ENCODE measurements around the gene LRRC17. TPM values are rescaled to one million over a fixed set of nuclear protein-coding genes. Genes with fewer than 3 reads are reported as not detected.

LRRC17 gene
- total RNA-seq, 6 experiments from 2014 or later, result 4.2 to 48.2 (median 4.8) TPM

DNA sequence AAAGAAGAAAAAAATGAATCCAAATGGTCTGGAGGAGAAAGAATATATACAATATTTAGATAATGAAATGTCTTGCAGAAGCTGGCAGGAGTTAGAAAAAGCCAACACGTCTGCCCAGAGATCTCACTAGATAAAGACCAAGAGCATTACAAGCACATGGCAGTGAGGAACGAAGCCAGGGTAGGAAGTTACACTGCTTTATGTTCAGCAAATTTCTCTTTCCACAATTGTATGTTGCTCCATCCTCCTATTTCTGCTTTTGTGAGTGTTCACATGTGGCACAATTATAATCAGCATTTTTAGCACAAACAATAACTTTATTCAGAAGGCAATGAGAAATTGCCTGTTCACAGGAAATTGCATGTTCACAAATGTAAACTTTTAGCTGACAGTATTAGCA lies 53.7 kb downstream of the LRRC17 start:
- TF ChIP-seq, protein P1, sequence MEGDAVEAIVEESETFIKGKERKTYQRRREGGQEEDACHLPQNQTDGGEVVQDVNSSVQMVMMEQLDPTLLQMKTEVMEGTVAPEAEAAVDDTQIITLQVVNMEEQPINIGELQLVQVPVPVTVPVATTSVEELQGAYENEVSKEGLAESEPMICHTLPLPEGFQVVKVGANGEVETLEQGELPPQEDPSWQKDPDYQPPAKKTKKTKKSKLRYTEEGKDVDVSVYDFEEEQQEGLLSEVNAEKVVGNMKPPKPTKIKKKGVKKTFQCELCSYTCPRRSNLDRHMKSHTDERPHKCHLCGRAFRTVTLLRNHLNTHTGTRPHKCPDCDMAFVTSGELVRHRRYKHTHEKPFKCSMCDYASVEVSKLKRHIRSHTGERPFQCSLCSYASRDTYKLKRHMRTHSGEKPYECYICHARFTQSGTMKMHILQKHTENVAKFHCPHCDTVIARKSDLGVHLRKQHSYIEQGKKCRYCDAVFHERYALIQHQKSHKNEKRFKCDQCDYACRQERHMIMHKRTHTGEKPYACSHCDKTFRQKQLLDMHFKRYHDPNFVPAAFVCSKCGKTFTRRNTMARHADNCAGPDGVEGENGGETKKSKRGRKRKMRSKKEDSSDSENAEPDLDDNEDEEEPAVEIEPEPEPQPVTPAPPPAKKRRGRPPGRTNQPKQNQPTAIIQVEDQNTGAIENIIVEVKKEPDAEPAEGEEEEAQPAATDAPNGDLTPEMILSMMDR (IDR thresholded peaks at IDR 0.05), result no peak
- H3K36me3 Mint-ChIP-seq (ENCODE audit: low read depth), result no peaks in the 10 kb centered on the region; the same call in 1 of the 2 replicates
- no peak overlapping the region for H3K4me3 Mint-ChIP-seq
- DNase-seq, result no peak
- H3K4me1 Mint-ChIP-seq (ENCODE audit: low read depth), result peaks cover 14% of the 10 kb centered on the region
- no peaks in the 10 kb centered on the region for H3K27me3 Mint-ChIP-seq (ENCODE audit: insufficient read depth)
- H3K27ac Mint-ChIP-seq, result no peak overlapping the region
- H3K9me3 Mint-ChIP-seq, result no peaks in the 10 kb centered on the region

DNA sequence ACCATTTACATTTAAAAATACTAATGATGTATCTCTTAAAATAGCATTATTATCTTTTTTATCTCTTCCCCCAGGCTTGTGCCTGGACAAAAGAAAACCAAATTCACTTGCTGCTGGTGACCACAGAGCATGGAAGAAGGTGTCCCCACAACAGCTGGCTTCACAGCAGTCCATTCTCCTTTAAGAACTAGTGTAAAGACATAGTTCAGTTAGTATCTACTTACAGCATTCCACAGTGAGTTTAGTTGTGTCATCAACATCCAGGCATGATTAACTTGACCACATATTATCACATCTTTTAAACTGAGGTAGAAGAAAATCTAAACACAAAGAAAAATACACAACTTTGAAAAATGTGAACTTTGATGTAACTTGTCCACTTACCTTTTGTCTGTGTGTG lies 55.0 kb downstream of the LRRC17 start:
- DNase-seq, result no peak
- H3K36me3 Mint-ChIP-seq (ENCODE audit: low read depth), result no peaks in the 10 kb centered on the region; the same call in 1 of the 2 replicates
- TF ChIP-seq, protein P1 (IDR thresholded peaks at IDR 0.05), result no peak
- peaks cover 14% of the 10 kb centered on the region for H3K4me1 Mint-ChIP-seq (ENCODE audit: low read depth)
- no peak overlapping the region for H3K27ac Mint-ChIP-seq
- no peak overlapping the region for H3K4me3 Mint-ChIP-seq
- H3K27me3 Mint-ChIP-seq (ENCODE audit: insufficient read depth), result no peaks in the 10 kb centered on the region
- H3K9me3 Mint-ChIP-seq, result no peaks in the 10 kb centered on the region

DNA sequence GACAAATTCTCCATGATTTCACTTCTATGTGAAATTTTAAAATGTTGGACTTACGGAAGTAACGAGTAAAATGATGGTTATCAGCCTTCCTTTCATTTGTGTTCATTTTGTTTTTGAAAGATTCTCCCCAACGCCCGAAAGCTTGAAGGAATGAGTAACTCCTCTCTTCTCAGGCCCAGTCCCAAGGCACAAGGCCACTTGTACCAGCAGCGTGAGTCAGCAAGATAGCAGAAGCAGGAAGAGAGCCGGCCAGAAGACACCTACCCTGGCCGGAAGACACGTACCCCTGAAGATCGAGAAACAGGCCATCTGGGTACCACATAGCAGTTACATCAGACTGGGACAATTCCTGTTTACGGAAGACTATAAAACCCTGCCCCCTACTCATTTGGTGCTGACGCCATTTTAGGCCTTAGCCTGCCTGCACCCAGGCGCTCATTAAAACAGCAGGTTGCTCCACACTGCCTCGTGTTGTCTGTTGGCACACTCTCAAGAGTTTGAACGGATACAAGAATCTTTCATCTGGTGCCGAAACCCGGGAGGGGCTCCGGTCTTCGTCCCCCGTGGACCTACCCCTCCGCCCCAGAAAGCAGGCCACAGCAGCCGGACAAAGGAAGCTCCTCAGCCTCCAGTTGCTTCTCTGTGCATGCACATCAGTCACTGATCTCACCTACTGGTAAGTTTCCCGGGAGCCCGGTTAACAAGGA lies 60.4 kb downstream of the LRRC17 start:
- Mint-ChIP-seq H3K4me3 (no peak overlapping the region), H3K4me1 (ENCODE audit: low read depth) (peaks cover 19% of the 10 kb centered on the region), H3K9me3 (no peaks in the 10 kb centered on the region), H3K27me3 (ENCODE audit: insufficient read depth) (no peaks in the 10 kb centered on the region; the same call in 1 of the 2 replicates), H3K27ac (peak overlapping the region; percentile 5; the same call in 1 of the 2 replicates), H3K36me3 (ENCODE audit: low read depth) (peaks cover 5% of the 10 kb centered on the region; the same call in 1 of the 2 replicates)
- DNase-seq, result no peak
- TF ChIP-seq, protein P1 (IDR thresholded peaks at IDR 0.05), result no peak

DNA sequence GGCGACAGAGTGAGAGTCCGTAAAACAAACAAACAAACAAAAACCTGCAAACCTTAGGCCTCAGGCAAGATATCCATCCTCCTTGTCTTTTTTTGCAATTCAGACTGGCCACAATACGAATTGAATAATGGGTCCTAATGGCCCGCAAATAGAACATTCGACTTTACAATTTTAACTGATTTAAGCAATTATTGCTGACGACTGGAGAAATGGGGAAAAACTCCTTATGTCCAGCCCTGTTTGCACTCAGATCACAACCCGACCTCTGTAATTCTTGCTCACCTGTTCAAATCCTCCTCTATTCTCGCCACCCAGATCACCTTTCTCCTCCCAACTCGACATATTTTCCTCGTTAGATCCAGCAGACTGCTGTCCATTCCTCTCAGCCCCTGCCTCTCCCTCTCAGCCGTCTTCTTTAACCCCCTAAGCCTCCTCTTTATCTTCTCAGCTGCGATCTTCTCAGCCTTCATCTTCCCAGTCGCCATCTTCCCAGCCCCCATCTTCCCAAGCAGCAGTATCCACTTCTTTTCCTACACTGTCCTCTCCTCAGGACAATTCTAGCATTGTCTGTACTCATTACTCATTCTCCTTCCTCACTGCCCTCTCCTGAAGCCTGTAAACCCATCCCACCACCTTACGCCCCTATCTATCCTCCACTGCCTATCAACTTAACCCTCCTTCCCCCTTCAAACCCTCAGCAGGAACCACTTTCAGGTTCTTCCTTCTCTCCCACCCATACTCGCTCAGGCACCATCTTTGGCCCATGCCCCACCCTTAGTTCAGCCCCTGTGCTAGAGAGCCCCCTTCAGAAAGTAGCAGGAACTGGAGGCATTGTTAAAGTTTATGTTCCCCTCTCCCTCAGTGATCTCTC lies 61.8 kb downstream of the LRRC17 start:
- no peak for DNase-seq
- H3K4me3 Mint-ChIP-seq, result no peak overlapping the region
- no peaks in the 10 kb centered on the region; the same call in 1 of the 2 replicates for H3K27me3 Mint-ChIP-seq (ENCODE audit: insufficient read depth)
- H3K4me1 Mint-ChIP-seq (ENCODE audit: low read depth), result peaks cover 24% of the 10 kb centered on the region
- peaks cover 12% of the 10 kb centered on the region for H3K36me3 Mint-ChIP-seq (ENCODE audit: low read depth)
- TF ChIP-seq, protein P1 (IDR thresholded peaks at IDR 0.05), result peak; percentile 44
- no peaks in the 10 kb centered on the region for H3K9me3 Mint-ChIP-seq
- no peak overlapping the region for H3K27ac Mint-ChIP-seq

DNA sequence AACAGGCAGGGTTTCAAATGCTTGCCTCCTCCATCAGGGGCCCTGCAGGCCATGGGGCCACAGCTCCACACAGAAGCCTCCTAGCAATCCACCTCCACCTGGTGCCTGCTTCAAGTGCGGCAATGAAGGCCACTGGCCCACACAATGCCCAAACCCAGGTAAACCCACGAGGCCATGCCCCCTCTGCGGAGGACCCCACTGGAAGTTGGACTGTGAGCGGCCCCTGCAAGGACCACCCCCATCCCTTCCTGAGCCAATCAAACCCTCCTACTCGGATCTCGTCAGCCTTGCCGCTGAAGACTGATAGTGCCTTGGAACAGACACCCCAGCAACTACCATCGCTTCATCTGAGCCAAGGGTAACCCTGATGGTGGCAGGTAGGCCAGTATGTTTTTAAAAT lies 63.1 kb downstream of the LRRC17 start:
- TF ChIP-seq, protein P1 (IDR thresholded peaks at IDR 0.05), result no peak
- Mint-ChIP-seq H3K27me3 (ENCODE audit: insufficient read depth) (no peaks in the 10 kb centered on the region; the same call in 1 of the 2 replicates), H3K9me3 (peaks cover 6% of the 10 kb centered on the region), H3K4me3 (no peak overlapping the region), H3K4me1 (ENCODE audit: low read depth) (peaks cover 24% of the 10 kb centered on the region), H3K36me3 (ENCODE audit: low read depth) (peaks cover 18% of the 10 kb centered on the region), H3K27ac (no peak overlapping the region)
- DNase-seq, result no peak

All from HFFc6 (cell line).